K562 (cell line): ENCODE results near the gene NELL1. TPM values are rescaled to one million over a fixed set of nuclear protein-coding genes. Genes with fewer than 3 reads are reported as not detected.

Experiments used
- ATAC-seq: fragments of 200-7000 bp; cut with Tn5 transposase; 3 replicates; pipeline ENCODE4 v1.9.1; 2020; ENCODE audit warnings: moderate library complexity
- BruUV-seq: library from RNA; stranded (reverse); fragments of 400-500 nt; replicated peaks from 2 replicates; lab custom pipeline; 2021; lab: Mats Ljungman, UMichigan
- CTCF ChIA-PET: fragments of 300-600 bp; formaldehyde crosslinking; extraction: SDS; loops from one replicate; lab custom pipeline; 2021; ENCODE audit warnings: low intra/inter-chr PET ratio; lab: Yijun Ruan, JAX
- POLR2A ChIA-PET: fragments of 300-600, 350-650 bp; sonication (Branson Sonifier 250); formaldehyde crosslinking; extraction: SDS; loops from one replicate; lab custom pipeline; 2021; ENCODE audit warnings: antibody characterized with exemption, inconsistent platforms; lab: Yijun Ruan, JAX
- DNase-seq, 4 experiments: peaks; one replicate each; pipeline versions ENCODE4 v3.0.0 to v3.0.0-alpha.2; 2011 to 2018; ENCODE audit warnings: low spot score in 3 of 4, mixed read lengths in 3 of 4; ENCODE audit errors: extremely low read depth in 1 of 4
- FAIRE-seq: peaks from 2 replicates; lab custom pipeline; 2011; peaks lifted over from hg19 to GRCh38; lab: Jason Lieb, UNC
- H2AFZ ChIP-seq: 2 replicates; pipeline ENCODE4 v1.6.0; 2011; ENCODE audit warnings: low read depth, low read length, control low read depth, inconsistent platforms
- H3K27ac ChIP-seq: fragments of 200-600 bp; 3 replicates; pipeline ENCODE4 v1.8.0; 2011; ENCODE audit warnings: low read depth, mild to moderate bottlenecking, control low read depth, inconsistent platforms, low read length, moderate library complexity, mixed read lengths; ENCODE audit errors: extremely low read depth
- H3K27me3 ChIP-seq, 2 experiments: fragments of 300-600 bp in 1 of 2; 2 replicates in 1 of 2; 3 replicates in 1 of 2; pipeline versions ENCODE4 v1.6.0 to v1.8.0; 2011; ENCODE audit warnings: inconsistent platforms in 2 of 2, low read length in 2 of 2, mild to moderate bottlenecking in 1 of 2, mixed read lengths in 1 of 2, moderate library complexity in 1 of 2; ENCODE audit not compliant: control insufficient read depth in 2 of 2, insufficient read depth in 2 of 2
- H3K36me3 ChIP-seq: fragments of 300-600 bp; 3 replicates; pipeline ENCODE4 v1.8.0; 2011; ENCODE audit warnings: mild to moderate bottlenecking, low read length, inconsistent platforms; ENCODE audit not compliant: control insufficient read depth, insufficient read depth
- H3K4me1 ChIP-seq, 2 experiments: fragments of 200-600 bp in 1 of 2; replicated peaks in 1 of 2; 2 replicates in 1 of 2; 3 replicates in 1 of 2; pipeline versions ENCODE4 v1.5.1 to v1.8.0; 2011; ENCODE audit warnings: inconsistent platforms in 2 of 2, low read length in 2 of 2, mild to moderate bottlenecking in 1 of 2, mixed read lengths in 1 of 2, moderate library complexity in 1 of 2; ENCODE audit not compliant: control insufficient read depth in 2 of 2, insufficient read depth in 2 of 2
- H3K4me2 ChIP-seq: 2 replicates; pipeline ENCODE4 v1.6.1; 2011; ENCODE audit warnings: low read length, control low read depth, inconsistent platforms, mixed read lengths; ENCODE audit not compliant: insufficient read depth
- H3K4me3 ChIP-seq: fragments of 200-600 bp; sonication (generic), shearing (Covaris generic); 2 replicates; pipeline ENCODE4 v1.5.1; 2016; ENCODE audit warnings: control low read depth, inconsistent platforms
- H3K79me2 ChIP-seq: fragments of 200-600 bp; 3 replicates; pipeline ENCODE4 v1.8.0; 2011; ENCODE audit warnings: low read length, inconsistent platforms; ENCODE audit not compliant: control insufficient read depth, insufficient read depth
- H3K9ac ChIP-seq, 2 experiments: 2 replicates each; pipeline versions ENCODE4 v1.6.0 to v1.6.1; 2011; ENCODE audit warnings: low read depth in 2 of 2, low read length in 2 of 2, control low read depth in 1 of 2, inconsistent platforms in 1 of 2, mild to moderate bottlenecking in 1 of 2, mixed read lengths in 1 of 2; ENCODE audit not compliant: insufficient read depth in 1 of 2
- H3K9me1 ChIP-seq: one replicate; pipeline ENCODE4 v1.6.0; 2011; ENCODE audit warnings: inconsistent platforms, mild to moderate bottlenecking, low read length, moderate library complexity; ENCODE audit not compliant: control insufficient read depth, insufficient read depth
- H3K9me3 ChIP-seq: replicated peaks from 2 replicates; pipeline ENCODE4 v1.5.1; 2011; ENCODE audit warnings: low read depth, low read length, inconsistent platforms; ENCODE audit not compliant: control insufficient read depth, insufficient read depth
- H4K20me1 ChIP-seq: replicated peaks from 2 replicates; pipeline ENCODE4 v1.6.1; 2011; ENCODE audit warnings: low read length, inconsistent platforms, mixed read lengths; ENCODE audit not compliant: control insufficient read depth, insufficient read depth
- ARID3A ChIP-seq: IDR thresholded peaks from 2 replicates; pipeline ENCODE4 v1.6.1; 2012; ENCODE audit warnings: low read depth, low read length, improper control_type of control experiment, borderline replicate concordance
- ARNT ChIP-seq, 2 experiments: fragments of 450-650 bp; IDR thresholded peaks; 2 replicates each; pipeline ENCODE4 v1.6.1; 2016; ENCODE audit warnings: mild to moderate bottlenecking in 1 of 2
- FOXA1 ChIP-seq: fragments of 450-650 bp; IDR thresholded peaks from 2 replicates; pipeline ENCODE4 v1.6.1; 2016; ENCODE audit warnings: mild to moderate bottlenecking, borderline replicate concordance
- GATA2 ChIP-seq: sonication (generic); formaldehyde crosslinking; IDR thresholded peaks from 2 replicates; pipeline ENCODE4 v1.4.0; 2020; ENCODE audit warnings: mild to moderate bottlenecking, missing genetic modification reagents
- NRF1 ChIP-seq, 2 experiments: fragments of 450-650 bp; IDR thresholded peaks in 1 of 2; conservative IDR thresholded peaks in 1 of 2; 2 replicates each; pipeline ENCODE4 v1.6.1; 2014; ENCODE audit warnings: mild to moderate bottlenecking in 2 of 2
- THAP7 ChIP-seq: fragments of 250-450 bp; sonication (Bioruptor Pico); IDR thresholded peaks from 2 replicates; pipeline ENCODE4 v1.5.0; 2021
- ZNF407 ChIP-seq: fragments of 450-650 bp; IDR thresholded peaks from 2 replicates; pipeline ENCODE4 v1.6.1; 2016; ENCODE audit warnings: low read depth
- in situ Hi-C: fragments of 300-500 bp; cut with MboI; formaldehyde crosslinking; loops from 4 replicates; pipeline ENCODE4 v1.15.0; 2018; ENCODE audit warnings: inconsistent platforms, mixed read lengths
- intact Hi-C: fragments of 100-400 bp; cut with micrococcal nuclease; formaldehyde crosslinking; loops from 2 replicates; pipeline ENCODE4 v1.14.2; 2022
- polyA plus RNA-seq, 8 experiments: library from polyadenylated mRNA; depleted of rRNA in 4 of 8; stranded (reverse) in 5 of 8; unstranded in 3 of 8; fragments of >200 nt; fragmentation: Nextera tagmentation in 2 of 8; fragmentation: Illumina TruSeq in 1 of 8; extraction: Ambion mirVana in 2 of 8; extraction: Trizol in 1 of 8; gene quantifications; 2 replicates each; pipeline versions ENCODE4 v1.2.1 to v1.2.3, GENCODE V29; 2011 to 2014; ENCODE audit warnings: inconsistent platforms in 1 of 8, missing spikeins in 1 of 8
- total RNA-seq, 7 experiments: library from RNA; depleted of rRNA in 6 of 7; stranded (reverse); fragments of >200 nt in 6 of 7; fragmentation: Illumina TruSeq in 2 of 7; extraction: Trizol in 2 of 7; gene quantifications; 2 replicates each; pipeline versions ENCODE4 v1.2.1 to v1.2.3, GENCODE V29; 2011 to 2021; ENCODE audit warnings: low replicate concordance in 1 of 7

Gene NELL1
- total and polyA plus RNA-seq, 9 of the 15 experiments (the other 6 are each of a cell fraction or from before 2014, with no cell fraction given), result not detected

- TF ChIP-seq ARNT (IDR thresholded peaks at IDR 0.05) (no peak), ARID3A (no peak), THAP7 (CRISPR knock-in tag) (no peak)
Measured at GRCh38 chr11:21465920-21466319, 796.5 kb downstream of the NELL1 start (continued).

- in situ Hi-C loops, result no loop called here
Measured at GRCh38 chr11:21470521-21470920, 801.1 kb downstream of the NELL1 start.

More at GRCh38 chr11:21470521-21470920, 801.1 kb downstream of the NELL1 start:
- Histone ChIP-seq H3K36me3 (no peaks in the 10 kb centered on the region), H4K20me1 (no peaks in the 10 kb centered on the region), H3K4me2 (no peak overlapping the region), H2AFZ (no peak overlapping the region), H3K27me3 (no peaks in the 10 kb centered on the region), H3K9ac (no peak overlapping the region), H3K4me1 (no peaks in the 10 kb centered on the region), H3K4me3 (no peak overlapping the region), H3K9me3 (no peaks in the 10 kb centered on the region; the same call in 1 of the 2 replicates), H3K79me2 (no peaks in the 10 kb centered on the region), H3K27ac (no peak overlapping the region), H3K9me1 (no peaks in the 10 kb centered on the region)
- no TSS peak for BruUV-seq
- FAIRE-seq, result no peak
- no peak for ATAC-seq
- DNase-seq, result no peak
- CTCF ChIA-PET, result no interaction called here
- POLR2A ChIA-PET, result no interaction called here
- intact Hi-C loops, result no loop called here
- TF ChIP-seq FOXA1 (no peak), GATA2 (CRISPR knock-in tag) (no peak), NRF1 (conservative IDR thresholded peaks at IDR 0.05 in 1 of 2, IDR thresholded peaks at IDR 0.05 in 1 of 2) (no peak), ZNF407 (no peak)
